CD4-positive, alpha-beta T cell (primary cell): ENCODE data around the gene DOCK2. TPM values are rescaled to one million over a fixed set of nuclear protein-coding genes. Genes with fewer than 3 reads are reported as not detected.

Source experiments
- ATAC-seq: fragments of 200-7000 bp; cut with Tn5 transposase; one replicate; pipeline ENCODE4 v1.10.0; 2022; ENCODE audit warnings: mild to moderate bottlenecking; ENCODE audit not compliant: poor library complexity
- CTCF ChIA-PET: fragments of 350-600 bp; sonication (Branson Sonifier 250); formaldehyde crosslinking; loops from one replicate; lab custom pipeline; 2021; ENCODE audit warnings: antibody characterized with exemption, inconsistent platforms; lab: Charles Lee
- POLR2A ChIA-PET: fragments of 350-600 bp; sonication (Branson Sonifier 250); formaldehyde crosslinking; loops from one replicate; lab custom pipeline; 2021; ENCODE audit warnings: antibody characterized with exemption, inconsistent platforms; lab: Charles Lee
- DNase-seq, 14 experiments: peaks; one replicate each; pipeline ENCODE4 v3.0.0-alpha.2; 2013 to 2020; ENCODE audit warnings: mixed read lengths in 2 of 14
- H3K27ac ChIP-seq, 2 donors: one replicate each; pipeline versions ENCODE4 v1.5.1 to v1.7.0; 2013; ENCODE audit warnings: low read length in 2 of 2, low read depth in 1 of 2, mild to moderate bottlenecking in 1 of 2
- H3K27me3 ChIP-seq, 2 experiments: 1 replicate in 1 of 2; 2 replicates in 1 of 2; pipeline versions ENCODE4 v1.6.1 to v1.7.0; 2013; ENCODE audit warnings: low read length in 2 of 2, control low read depth in 1 of 2, mild to moderate bottlenecking in 1 of 2, moderate library complexity in 1 of 2; ENCODE audit not compliant: insufficient read depth in 2 of 2, control insufficient read depth in 1 of 2
- H3K36me3 ChIP-seq: one replicate; pipeline ENCODE4 v1.6.1; 2013; ENCODE audit warnings: low read length, control low read depth; ENCODE audit not compliant: insufficient read depth
- H3K4me1 ChIP-seq: one replicate; pipeline ENCODE4 v1.6.1; 2013; ENCODE audit warnings: low read length, control low read depth; ENCODE audit not compliant: insufficient read depth
- H3K4me3 ChIP-seq: one replicate; pipeline ENCODE4 v1.5.1; 2013; ENCODE audit warnings: mild to moderate bottlenecking, low read length, moderate library complexity
- H3K9me3 ChIP-seq, 2 experiments: 1 replicate in 1 of 2; 2 replicates in 1 of 2; pipeline versions ENCODE4 v1.6.1 to v1.7.0; 2013; ENCODE audit warnings: low read length in 2 of 2, mild to moderate bottlenecking in 2 of 2, control low read depth in 1 of 2, moderate library complexity in 1 of 2; ENCODE audit not compliant: control insufficient read depth in 1 of 2, insufficient read depth in 1 of 2
- H3K27ac Mint-ChIP-seq: one replicate; pipeline ENCODE4 v1.8.0; 2020; ENCODE audit warnings: mixed read lengths
- H3K27me3 Mint-ChIP-seq: one replicate; pipeline ENCODE4 v1.8.0; 2021; ENCODE audit warnings: mixed read lengths
- H3K36me3 Mint-ChIP-seq: one replicate; pipeline ENCODE4 v1.8.0; 2021; ENCODE audit warnings: low read depth, mixed read lengths
- H3K4me1 Mint-ChIP-seq: one replicate; pipeline ENCODE4 v1.8.0; 2021; ENCODE audit warnings: low read depth, mixed read lengths
- H3K4me3 Mint-ChIP-seq: one replicate; pipeline ENCODE4 v1.8.0; 2020; ENCODE audit warnings: mild to moderate bottlenecking, mixed read lengths
- H3K9me3 Mint-ChIP-seq: one replicate; pipeline ENCODE4 v1.8.0; 2020; ENCODE audit warnings: mixed read lengths
- intact Hi-C, 2 experiments: fragments of 100-400 bp; cut with DNase I in 1 of 2; cut with micrococcal nuclease in 1 of 2; formaldehyde crosslinking; loops; one replicate each; pipeline versions ENCODE4 v1.15.1 to v1.9.0; 2023 to 2025; cut with DNase I, micrococcal nuclease
- total RNA-seq, 174 experiments: library from RNA in 2 of 174; stranded (reverse) in 2 of 174; gene quantifications; one replicate each; pipeline ENCODE4 v1.2.3 and lab custom pipeline; 2021 to 2026
- TF ChIP-seq, protein P1 (sequence below): fragments of 200-600 bp; IDR thresholded peaks from one replicate; pipeline ENCODE4 v1.8.0; 2022; ENCODE audit warnings: antibody characterized with exemption, mild to moderate bottlenecking

The DOCK2 gene
- total RNA-seq, 2 experiments from 2014 or later = 220 to 229 TPM

DNA sequence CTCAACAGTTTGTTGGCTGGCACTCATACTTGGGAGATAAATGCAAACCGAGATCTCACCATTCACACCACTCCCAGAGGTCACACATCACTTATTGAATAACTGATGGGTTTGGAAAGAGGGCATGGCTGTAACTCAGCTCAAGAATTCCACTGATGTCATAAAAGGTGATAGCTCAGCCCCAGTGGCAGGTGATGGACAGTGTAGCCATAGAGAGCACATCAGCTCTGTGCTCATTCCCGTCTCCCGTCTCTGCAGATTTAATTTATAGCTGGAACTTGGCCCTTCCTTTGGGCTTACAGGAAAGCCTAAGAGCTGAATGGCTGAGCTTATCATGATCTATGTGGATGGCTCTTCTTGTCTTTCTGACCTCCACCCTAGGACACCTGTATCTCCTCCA lies 283.4 kb downstream of the DOCK2 start:
- intact Hi-C loops = no loop called here
- H3K4me3 ChIP-seq = no peak overlapping the region
- Mint-ChIP-seq H3K27me3 (no peaks in the 10 kb centered on the region), H3K4me3 (no peak overlapping the region), H3K27ac (no peak overlapping the region), H3K9me3 (no peaks in the 10 kb centered on the region), H3K4me1 (peaks cover 10% of the 10 kb centered on the region), H3K36me3 (peaks cover 84% of the 10 kb centered on the region)
- no peak for DNase-seq
- CTCF ChIA-PET = no interaction called here
- no peaks in the 10 kb centered on the region for H3K9me3 ChIP-seq
- H3K27me3 ChIP-seq = no peaks in the 10 kb centered on the region
- TF ChIP-seq, protein P1, sequence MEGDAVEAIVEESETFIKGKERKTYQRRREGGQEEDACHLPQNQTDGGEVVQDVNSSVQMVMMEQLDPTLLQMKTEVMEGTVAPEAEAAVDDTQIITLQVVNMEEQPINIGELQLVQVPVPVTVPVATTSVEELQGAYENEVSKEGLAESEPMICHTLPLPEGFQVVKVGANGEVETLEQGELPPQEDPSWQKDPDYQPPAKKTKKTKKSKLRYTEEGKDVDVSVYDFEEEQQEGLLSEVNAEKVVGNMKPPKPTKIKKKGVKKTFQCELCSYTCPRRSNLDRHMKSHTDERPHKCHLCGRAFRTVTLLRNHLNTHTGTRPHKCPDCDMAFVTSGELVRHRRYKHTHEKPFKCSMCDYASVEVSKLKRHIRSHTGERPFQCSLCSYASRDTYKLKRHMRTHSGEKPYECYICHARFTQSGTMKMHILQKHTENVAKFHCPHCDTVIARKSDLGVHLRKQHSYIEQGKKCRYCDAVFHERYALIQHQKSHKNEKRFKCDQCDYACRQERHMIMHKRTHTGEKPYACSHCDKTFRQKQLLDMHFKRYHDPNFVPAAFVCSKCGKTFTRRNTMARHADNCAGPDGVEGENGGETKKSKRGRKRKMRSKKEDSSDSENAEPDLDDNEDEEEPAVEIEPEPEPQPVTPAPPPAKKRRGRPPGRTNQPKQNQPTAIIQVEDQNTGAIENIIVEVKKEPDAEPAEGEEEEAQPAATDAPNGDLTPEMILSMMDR = no peak
- ATAC-seq = no peak
- H3K27ac ChIP-seq = no peak overlapping the region
- H3K36me3 ChIP-seq = peaks cover 8% of the 10 kb centered on the region
- no peaks in the 10 kb centered on the region for H3K4me1 ChIP-seq
- POLR2A ChIA-PET = no interaction called here

DNA sequence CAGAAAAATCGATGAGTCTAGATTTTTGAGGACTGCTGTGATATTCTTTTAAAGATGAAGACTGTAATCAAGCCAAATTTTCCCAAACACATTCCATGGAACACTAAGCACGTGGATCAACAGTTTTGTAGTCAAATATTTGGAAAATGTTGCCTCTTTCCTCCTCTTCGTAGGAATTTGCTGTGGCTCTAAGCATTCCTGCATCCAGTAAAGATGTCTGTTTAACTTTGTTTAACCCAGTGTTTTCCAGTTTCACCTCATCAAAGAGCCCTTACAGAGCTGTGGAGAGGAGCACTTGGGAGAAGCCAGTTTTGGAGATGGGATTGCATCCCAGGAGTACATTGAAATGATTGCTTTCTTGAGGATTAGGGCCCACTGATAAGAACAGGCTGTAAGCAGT lies 284.3 kb downstream of the DOCK2 start:
- Mint-ChIP-seq H3K27ac (no peak overlapping the region), H3K36me3 (peaks cover 82% of the 10 kb centered on the region), H3K27me3 (no peaks in the 10 kb centered on the region), H3K4me1 (peaks cover 16% of the 10 kb centered on the region), H3K9me3 (no peaks in the 10 kb centered on the region), H3K4me3 (no peak overlapping the region)
- intact Hi-C loops = no loop called here
- Histone ChIP-seq H3K27me3 (no peaks in the 10 kb centered on the region), H3K4me1 (no peaks in the 10 kb centered on the region), H3K9me3 (no peaks in the 10 kb centered on the region), H3K4me3 (no peak overlapping the region), H3K36me3 (peaks cover 8% of the 10 kb centered on the region), H3K27ac (no peak overlapping the region)
- ChIA-PET CTCF (no interaction called here), POLR2A (no interaction called here)
- no peak for DNase-seq
- no peak for ATAC-seq
- TF ChIP-seq, protein P1 = no peak

DNA sequence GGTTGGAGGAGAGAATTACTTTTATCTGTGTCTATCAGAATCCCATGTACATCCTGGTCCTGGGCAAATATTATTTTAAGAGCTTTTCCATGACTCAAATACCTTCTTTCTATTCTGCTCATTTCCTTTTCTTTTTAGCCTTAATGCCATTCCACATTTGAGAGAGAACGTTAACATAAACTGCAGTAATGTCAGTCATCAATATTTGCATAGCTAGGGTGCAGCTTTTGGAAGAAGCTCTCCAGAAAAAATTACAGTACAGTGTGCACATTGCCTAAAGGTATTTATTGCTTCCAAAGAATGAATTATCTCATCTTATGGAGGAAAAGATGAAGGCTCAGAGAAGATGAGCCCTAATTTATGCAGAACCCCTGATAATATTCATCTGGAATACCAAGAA lies 284.9 kb downstream of the DOCK2 start:
- no peak for DNase-seq
- Histone ChIP-seq H3K4me1 (no peaks in the 10 kb centered on the region), H3K9me3 (no peaks in the 10 kb centered on the region), H3K4me3 (no peak overlapping the region), H3K27me3 (no peaks in the 10 kb centered on the region), H3K36me3 (peaks cover 8% of the 10 kb centered on the region), H3K27ac (no peak overlapping the region)
- Mint-ChIP-seq H3K27me3 (no peaks in the 10 kb centered on the region), H3K27ac (no peak overlapping the region), H3K36me3 (peaks cover 86% of the 10 kb centered on the region), H3K4me1 (peaks cover 22% of the 10 kb centered on the region), H3K4me3 (no peak overlapping the region), H3K9me3 (no peaks in the 10 kb centered on the region)
- ChIA-PET POLR2A (no interaction called here), CTCF (no interaction called here)
- intact Hi-C loops = no loop called here
- TF ChIP-seq, protein P1 = no peak
- no peak for ATAC-seq
